Activated gamma-delta T cell (primary cell): ENCODE results near the gene LENG9.

ENCODE experiments used
- DNase-seq: peaks from one replicate; lab custom pipeline; 2025; lab: John Stamatoyannopoulos, UW

Gene LENG9

GRCh38 chr19:54421521-54421920 is 42.1 kb downstream of the LENG9 start:
- no peak for DNase-seq

GRCh38 chr19:54421169-54421516 is 42.4 kb downstream of the LENG9 start:
- no peak for DNase-seq

GRCh38 chr19:54420383-54421168 is 43.0 kb downstream of the LENG9 start:
- no peak for DNase-seq

GRCh38 chr19:54420068-54420382 is 43.6 kb downstream of the LENG9 start:
- no peak for DNase-seq

- no peak for DNase-seq
Observed at GRCh38 chr19:54418930-54419800, 44.4 kb downstream of the LENG9 start.

GRCh38 chr19:54418030-54418929 is 45.3 kb downstream of the LENG9 start:
- DNase-seq, result no peak

GRCh38 chr19:54416695-54417491 is 46.7 kb downstream of the LENG9 start:
- DNase-seq, result no peak

GRCh38 chr19:54415901-54416673 is 47.5 kb downstream of the LENG9 start:
- no peak for DNase-seq

- DNase-seq, result no peak
Observed at GRCh38 chr19:54415208-54415900, 48.2 kb downstream of the LENG9 start, which contains the start of gene TTYH1. Gene TTYH1, plus strand, starts transcription at chr19:54415464. Its CDS starts 89 bp downstream, at chr19:54415553.

GRCh38 chr19:54414156-54414555 is 49.4 kb downstream of the LENG9 start:
- no peak for DNase-seq

- DNase-seq, result no peak
Observed at GRCh38 chr19:54412877-54413276, 50.7 kb downstream of the LENG9 start.
